H1 (cell line): Measurements from ENCODE around the gene PHACTR1. TPM values are rescaled to one million over a fixed set of nuclear protein-coding genes. Genes with fewer than 3 reads are reported as not detected.

Experiments used
- FOSL1 ChIP-seq: IDR thresholded peaks from 2 replicates; pipeline ENCODE4 v1.6.1; 2011; ENCODE audit warnings: mild to moderate bottlenecking, low read depth, low read length, moderate library complexity; ENCODE audit not compliant: insufficient read depth
- polyA plus RNA-seq, 7 experiments: library from polyadenylated mRNA; depleted of rRNA in 3 of 7; stranded (reverse) in 5 of 7; unstranded in 2 of 7; fragments of >200 nt in 5 of 7; fragments of 200-250 nt in 2 of 7; gene quantifications; 1 replicate in 5 of 7; 2 replicates in 1 of 7; 4 replicates in 1 of 7; pipeline versions ENCODE4 v1.2.1 to v1.2.3, GENCODE V29; 2011 to 2013; ENCODE audit warnings: missing spikeins in 2 of 7, mixed read lengths in 2 of 7
- total RNA-seq: library from RNA; stranded (reverse); fragmentation: NEBNext Ultra II Directional; extraction: Animal tissue kit (Norgen Biotek cat#: 25700); gene quantifications from 2 replicates; pipeline ENCODE4 v1.2.1, GENCODE V29; 2021
- TF ChIP-seq, protein P1 (sequence below): fragments of 300-600 bp; sonication (generic); IDR thresholded peaks from 2 replicates; pipeline ENCODE4 v1.7.1; 2012; ENCODE audit warnings: low read length, moderate library complexity, mild to moderate bottlenecking, inconsistent platforms; ENCODE audit not compliant: insufficient replicate concordance

Gene PHACTR1
- total and polyA plus RNA-seq, 2 of the 8 experiments (the other 6 are each of a cell fraction or from before 2014, with no cell fraction given), result 3.9 to 17.1 TPM

DNA sequence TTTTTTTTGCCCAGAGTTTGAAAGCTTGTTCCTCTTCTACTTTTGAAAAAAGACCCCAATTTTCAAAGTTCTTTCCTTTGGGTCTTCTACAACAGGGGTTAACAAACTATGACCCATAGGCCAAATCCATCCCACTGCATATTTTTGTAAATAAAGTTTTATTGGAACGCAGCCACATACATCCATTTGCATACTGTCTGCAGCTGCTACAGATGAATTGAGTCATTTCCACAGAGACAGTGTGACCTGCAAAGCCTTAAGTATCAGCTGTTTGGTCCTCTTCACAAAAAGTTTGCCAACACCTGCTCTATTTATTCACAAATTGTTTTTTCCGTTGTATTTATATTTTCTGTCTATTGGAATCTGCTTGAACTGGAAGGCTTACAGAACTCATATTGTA lies 422.6 kb downstream of the PHACTR1 start (continued):
- TF ChIP-seq, protein P1, sequence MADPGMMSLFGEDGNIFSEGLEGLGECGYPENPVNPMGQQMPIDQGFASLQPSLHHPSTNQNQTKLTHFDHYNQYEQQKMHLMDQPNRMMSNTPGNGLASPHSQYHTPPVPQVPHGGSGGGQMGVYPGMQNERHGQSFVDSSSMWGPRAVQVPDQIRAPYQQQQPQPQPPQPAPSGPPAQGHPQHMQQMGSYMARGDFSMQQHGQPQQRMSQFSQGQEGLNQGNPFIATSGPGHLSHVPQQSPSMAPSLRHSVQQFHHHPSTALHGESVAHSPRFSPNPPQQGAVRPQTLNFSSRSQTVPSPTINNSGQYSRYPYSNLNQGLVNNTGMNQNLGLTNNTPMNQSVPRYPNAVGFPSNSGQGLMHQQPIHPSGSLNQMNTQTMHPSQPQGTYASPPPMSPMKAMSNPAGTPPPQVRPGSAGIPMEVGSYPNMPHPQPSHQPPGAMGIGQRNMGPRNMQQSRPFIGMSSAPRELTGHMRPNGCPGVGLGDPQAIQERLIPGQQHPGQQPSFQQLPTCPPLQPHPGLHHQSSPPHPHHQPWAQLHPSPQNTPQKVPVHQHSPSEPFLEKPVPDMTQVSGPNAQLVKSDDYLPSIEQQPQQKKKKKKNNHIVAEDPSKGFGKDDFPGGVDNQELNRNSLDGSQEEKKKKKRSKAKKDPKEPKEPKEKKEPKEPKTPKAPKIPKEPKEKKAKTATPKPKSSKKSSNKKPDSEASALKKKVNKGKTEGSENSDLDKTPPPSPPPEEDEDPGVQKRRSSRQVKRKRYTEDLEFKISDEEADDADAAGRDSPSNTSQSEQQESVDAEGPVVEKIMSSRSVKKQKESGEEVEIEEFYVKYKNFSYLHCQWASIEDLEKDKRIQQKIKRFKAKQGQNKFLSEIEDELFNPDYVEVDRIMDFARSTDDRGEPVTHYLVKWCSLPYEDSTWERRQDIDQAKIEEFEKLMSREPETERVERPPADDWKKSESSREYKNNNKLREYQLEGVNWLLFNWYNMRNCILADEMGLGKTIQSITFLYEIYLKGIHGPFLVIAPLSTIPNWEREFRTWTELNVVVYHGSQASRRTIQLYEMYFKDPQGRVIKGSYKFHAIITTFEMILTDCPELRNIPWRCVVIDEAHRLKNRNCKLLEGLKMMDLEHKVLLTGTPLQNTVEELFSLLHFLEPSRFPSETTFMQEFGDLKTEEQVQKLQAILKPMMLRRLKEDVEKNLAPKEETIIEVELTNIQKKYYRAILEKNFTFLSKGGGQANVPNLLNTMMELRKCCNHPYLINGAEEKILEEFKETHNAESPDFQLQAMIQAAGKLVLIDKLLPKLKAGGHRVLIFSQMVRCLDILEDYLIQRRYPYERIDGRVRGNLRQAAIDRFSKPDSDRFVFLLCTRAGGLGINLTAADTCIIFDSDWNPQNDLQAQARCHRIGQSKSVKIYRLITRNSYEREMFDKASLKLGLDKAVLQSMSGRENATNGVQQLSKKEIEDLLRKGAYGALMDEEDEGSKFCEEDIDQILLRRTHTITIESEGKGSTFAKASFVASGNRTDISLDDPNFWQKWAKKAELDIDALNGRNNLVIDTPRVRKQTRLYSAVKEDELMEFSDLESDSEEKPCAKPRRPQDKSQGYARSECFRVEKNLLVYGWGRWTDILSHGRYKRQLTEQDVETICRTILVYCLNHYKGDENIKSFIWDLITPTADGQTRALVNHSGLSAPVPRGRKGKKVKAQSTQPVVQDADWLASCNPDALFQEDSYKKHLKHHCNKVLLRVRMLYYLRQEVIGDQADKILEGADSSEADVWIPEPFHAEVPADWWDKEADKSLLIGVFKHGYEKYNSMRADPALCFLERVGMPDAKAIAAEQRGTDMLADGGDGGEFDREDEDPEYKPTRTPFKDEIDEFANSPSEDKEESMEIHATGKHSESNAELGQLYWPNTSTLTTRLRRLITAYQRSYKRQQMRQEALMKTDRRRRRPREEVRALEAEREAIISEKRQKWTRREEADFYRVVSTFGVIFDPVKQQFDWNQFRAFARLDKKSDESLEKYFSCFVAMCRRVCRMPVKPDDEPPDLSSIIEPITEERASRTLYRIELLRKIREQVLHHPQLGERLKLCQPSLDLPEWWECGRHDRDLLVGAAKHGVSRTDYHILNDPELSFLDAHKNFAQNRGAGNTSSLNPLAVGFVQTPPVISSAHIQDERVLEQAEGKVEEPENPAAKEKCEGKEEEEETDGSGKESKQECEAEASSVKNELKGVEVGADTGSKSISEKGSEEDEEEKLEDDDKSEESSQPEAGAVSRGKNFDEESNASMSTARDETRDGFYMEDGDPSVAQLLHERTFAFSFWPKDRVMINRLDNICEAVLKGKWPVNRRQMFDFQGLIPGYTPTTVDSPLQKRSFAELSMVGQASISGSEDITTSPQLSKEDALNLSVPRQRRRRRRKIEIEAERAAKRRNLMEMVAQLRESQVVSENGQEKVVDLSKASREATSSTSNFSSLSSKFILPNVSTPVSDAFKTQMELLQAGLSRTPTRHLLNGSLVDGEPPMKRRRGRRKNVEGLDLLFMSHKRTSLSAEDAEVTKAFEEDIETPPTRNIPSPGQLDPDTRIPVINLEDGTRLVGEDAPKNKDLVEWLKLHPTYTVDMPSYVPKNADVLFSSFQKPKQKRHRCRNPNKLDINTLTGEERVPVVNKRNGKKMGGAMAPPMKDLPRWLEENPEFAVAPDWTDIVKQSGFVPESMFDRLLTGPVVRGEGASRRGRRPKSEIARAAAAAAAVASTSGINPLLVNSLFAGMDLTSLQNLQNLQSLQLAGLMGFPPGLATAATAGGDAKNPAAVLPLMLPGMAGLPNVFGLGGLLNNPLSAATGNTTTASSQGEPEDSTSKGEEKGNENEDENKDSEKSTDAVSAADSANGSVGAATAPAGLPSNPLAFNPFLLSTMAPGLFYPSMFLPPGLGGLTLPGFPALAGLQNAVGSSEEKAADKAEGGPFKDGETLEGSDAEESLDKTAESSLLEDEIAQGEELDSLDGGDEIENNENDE, result no peak
- no peak for TF ChIP-seq FOSL1
